HG03442 (cell line): ENCODE data around the gene TACC2.

Source experiments
- ATAC-seq: cut with Tn5 transposase; IDR thresholded peaks from one replicate; pipeline ENCODE4 v1.9.1; 2021; ENCODE audit warnings: mild to moderate bottlenecking, moderate library complexity; ENCODE audit not compliant: unreplicated experiment

TACC2 gene

GRCh38 chr10:122140941-122141623 lies 152.1 kb downstream of the TACC2 start:
- ATAC-seq = no peak

DNA sequence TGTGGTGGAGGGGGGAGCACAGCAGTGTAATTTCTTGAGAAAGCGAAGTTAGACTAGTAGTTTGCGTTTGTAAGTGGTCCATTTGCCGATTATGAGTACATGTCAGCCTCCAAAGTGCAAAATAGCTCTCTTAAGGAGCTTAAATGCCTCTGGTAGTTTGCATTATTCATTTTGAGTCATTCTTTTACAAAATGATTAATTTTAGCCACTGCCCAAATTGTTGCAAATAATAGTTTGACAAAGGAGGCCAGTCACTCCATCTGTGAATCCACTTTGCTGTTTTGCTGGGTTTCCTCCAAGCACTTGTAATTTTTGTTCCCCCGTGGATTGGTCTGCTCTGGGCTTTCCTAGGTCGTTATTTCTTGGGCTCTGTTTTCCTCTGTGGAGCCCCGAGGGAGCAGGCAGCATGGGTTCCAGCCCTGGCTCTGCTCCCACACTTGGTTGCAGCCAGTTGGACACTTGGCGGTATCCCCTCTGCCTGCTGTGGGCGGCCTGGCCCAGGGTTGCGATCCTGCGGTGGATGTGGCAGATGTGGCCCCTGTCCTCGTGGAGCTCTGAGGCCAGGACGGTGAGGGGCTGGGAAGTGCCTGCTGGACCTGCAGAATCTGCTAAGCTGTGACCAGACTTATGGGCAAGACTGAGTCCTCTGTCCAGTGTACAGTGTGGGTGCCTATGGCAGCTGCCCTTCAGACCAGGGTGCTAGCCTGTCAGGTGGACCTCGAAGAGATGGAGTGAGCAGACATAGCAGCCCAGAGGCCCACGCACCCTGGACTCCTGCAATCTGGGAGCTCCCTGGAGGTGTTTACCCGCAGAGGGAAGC lies 153.1 kb downstream of the TACC2 start:
- ATAC-seq = no peak

- ATAC-seq = no peak
Measured at GRCh38 chr10:122142641-122143237, 153.8 kb downstream of the TACC2 start.

DNA sequence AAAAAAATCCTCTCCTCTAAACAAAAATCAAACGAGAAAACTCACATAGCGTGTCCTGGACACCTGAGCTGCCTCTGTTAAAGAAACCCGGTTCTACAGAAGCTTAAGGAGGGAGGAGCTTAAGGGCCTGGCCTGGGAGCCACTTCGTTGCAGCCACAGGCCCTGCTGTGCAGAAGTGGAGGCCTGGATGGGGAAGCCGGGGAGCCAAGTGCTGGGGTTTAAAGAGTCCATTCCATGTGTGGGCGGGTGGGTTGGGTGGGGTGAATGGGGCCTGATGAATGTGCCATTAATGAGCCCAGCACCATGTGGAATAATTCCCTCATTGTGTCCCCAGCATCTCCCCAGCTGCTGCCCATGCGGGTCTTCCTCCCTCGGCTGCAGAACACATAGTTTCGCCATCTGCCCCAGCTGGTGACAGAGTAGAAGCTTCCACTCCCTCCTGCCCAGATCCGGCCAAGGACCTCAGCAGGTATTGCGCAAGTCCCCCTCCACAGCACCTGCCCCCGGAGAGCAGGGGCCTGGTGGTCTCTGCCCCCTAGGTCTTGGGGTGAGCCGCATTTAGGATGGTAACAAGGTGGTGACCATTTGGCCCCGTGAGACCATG lies 154.4 kb downstream of the TACC2 start:
- no peak for ATAC-seq

DNA sequence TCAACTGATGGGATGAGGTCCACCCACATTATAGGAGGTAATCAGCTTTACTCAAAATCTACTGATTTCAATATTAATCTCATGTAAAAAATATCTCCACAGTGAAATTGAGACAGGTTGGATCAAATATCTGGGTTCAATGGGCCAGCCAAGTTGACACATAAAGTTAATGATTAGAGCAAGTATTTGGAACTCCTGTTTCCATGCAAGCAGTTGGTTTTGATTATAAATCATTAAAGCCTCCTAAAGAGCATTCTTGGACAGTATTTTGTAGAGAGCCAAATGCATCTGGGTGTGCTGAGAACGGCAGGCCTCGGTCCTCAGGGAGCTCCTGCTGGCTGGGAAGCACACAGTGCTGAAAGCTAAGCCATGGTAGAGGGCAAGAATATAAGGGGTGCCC lies 155.2 kb downstream of the TACC2 start:
- no peak for ATAC-seq

GRCh38 chr10:122145113-122145512 lies 156.2 kb downstream of the TACC2 start:
- ATAC-seq = no peak

DNA sequence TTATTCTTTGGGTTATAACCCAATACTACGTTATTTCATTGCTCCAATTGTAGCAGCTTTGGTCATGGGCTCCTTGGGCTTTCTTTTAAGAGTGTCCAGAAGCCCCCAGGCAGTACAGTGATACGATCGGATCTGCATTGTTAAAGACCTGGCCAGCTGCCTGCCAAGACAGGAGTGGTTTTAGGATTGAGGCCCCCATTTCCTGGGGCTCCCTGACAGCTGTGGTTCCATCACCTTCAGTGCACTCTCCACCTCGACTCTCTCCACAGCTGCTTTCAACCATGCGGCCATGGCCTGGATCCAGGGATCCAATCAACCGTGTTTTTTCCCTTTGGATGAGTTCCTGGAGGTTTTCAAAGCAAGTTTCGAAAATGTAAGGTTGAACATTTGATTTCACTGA lies 158.7 kb downstream of the TACC2 start:
- ATAC-seq = no peak

DNA sequence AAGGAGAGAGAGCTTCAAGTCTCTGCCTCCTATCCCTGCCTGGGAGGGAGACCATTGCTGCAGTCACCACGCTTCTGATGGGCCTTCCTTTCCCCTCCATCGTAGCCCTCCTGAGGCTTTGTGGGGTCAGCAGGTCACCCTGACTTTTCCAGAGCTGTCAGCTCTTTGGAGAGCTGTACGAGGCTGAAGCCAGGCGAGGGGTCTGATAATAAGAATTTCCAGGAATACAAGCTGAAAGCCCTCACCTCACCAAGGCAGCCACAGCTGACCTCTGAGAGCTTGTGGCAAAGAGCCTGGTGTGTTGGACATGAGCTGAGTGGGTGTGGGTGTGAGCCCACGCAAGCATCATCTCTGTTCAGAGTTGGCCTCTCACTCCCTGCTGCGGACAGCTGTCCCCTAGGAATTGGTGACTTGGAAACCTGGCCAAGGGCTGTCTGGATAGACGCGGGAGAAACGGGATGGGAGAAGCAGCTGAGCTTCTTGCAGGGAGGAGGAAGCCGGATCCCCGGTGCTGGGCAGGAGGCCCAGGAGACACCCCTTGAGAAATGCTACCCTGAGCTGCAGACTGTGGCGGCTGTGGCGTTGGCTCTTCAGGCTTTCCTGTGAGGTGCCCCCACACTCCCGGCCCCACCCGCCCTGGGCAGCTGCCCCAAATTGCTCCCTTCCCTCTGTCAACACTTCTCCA lies 160.1 kb downstream of the TACC2 start:
- ATAC-seq = no peak

DNA sequence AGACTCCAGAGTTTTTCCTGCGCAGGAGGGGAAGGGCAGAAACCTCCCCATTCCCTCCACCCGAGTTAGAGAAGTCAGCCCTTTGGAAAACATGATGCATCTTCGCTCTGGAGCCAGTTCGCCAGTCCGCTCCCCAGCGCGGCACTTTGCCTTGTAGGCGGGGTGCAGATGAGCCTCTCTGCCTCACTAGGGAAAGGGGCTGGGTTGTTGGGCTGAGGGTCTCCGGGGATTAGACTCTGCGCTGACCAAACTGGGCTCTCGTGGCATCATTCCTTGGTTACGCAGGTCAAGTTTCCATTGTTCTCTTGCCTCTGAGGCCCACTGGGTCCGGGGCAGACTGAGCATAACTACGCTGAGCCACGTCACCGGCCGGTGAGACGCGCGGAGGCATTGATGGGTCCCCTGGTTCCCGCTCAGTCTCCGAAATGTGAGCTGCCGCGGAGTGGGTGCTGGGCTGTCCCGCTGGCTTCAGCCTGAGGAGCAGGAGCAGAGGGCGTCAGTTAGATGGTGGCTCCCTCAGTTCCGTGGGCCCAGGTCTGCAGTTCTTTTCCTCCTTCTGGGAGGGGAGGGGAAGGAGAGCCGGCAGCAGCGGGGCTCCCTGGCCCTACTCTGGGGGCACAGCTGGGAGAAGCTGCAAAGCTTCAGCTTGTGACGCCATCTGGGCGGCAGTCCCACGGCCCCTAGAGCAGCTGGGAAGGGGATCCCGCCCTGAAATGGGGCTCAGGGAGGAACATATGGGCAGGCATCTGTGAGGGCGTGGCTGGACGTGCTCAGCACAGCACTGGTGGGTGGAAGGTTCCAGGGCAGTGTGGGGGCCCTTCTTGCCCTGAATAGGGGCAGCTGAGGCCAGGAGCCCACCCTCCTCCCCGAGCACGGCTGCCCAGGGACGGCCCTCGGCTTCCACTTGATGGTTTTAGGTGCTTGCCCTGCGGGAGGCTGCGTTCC lies 160.9 kb downstream of the TACC2 start:
- ATAC-seq = no peak

GRCh38 chr10:122151121-122151694 lies 162.2 kb downstream of the TACC2 start:
- ATAC-seq = no peak

GRCh38 chr10:122152544-122152943 lies 163.6 kb downstream of the TACC2 start:
- no peak for ATAC-seq

DNA sequence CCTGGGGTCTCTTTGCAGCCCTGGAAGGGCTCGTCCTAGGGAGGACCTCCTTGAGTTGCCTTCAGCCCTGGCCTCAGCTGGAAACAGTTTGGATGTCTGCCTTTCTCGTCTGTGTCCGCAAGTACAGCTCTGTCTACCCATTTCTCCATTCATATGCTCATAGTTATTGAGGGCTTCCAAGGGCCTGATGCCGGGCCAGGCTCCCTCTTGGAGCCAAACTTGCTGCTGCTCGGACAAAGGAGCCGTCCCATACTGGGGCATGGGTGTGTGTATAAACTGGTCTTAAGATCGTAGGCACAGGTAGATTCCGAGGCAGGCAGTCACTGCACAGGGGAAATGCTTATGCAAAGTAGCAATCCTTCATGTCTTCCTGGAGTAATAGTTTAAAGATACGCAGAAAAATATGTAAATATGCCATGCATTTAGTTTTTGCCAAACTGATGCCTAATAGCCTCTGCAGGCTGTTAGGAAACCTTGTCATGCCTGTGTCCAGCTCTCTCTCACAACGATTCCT lies 165.1 kb downstream of the TACC2 start:
- ATAC-seq = no peak

DNA sequence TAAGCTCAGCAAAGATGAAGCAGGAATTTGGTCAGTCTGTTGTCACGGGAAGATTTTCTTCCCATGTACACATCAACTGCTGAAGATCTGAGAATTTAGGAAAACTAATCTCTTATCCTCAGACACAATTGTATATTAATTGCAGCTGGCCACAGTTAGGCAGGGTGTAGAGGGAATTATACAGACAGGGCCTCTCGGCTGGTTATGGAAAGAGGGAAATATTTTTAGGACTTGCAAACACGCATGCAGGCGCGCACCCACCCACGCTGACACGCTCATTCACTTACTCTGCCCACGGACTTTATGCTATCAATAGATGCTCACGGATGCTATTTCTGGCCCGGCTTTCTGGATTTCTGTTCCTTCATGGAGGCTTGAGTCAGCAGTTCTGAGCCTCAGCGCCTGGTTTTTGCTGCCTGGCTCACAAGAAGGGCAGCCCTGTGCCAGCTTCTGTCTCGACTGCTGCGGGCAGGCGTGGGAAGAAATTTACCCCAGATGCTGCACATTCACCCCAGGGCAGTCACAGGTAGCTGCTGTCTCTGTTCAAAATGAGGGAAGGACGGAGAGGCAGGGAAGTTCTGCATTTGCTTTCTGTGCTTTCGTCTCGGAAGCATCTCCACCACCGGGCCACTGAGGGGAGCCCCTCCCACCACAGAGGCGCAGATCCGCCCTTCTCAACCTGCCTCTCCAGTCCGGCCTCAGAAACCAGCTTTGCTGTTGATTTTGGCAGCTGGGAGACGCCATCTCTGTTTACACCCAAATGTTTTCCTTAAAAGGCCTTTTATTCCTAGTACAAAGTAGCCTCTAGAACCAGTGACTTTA lies 165.8 kb downstream of the TACC2 start:
- no peak for ATAC-seq

- ATAC-seq = no peak
Measured at GRCh38 chr10:122157451-122157850, 168.5 kb downstream of the TACC2 start.

- no peak for ATAC-seq
Measured at GRCh38 chr10:122158362-122158761, 169.4 kb downstream of the TACC2 start.

DNA sequence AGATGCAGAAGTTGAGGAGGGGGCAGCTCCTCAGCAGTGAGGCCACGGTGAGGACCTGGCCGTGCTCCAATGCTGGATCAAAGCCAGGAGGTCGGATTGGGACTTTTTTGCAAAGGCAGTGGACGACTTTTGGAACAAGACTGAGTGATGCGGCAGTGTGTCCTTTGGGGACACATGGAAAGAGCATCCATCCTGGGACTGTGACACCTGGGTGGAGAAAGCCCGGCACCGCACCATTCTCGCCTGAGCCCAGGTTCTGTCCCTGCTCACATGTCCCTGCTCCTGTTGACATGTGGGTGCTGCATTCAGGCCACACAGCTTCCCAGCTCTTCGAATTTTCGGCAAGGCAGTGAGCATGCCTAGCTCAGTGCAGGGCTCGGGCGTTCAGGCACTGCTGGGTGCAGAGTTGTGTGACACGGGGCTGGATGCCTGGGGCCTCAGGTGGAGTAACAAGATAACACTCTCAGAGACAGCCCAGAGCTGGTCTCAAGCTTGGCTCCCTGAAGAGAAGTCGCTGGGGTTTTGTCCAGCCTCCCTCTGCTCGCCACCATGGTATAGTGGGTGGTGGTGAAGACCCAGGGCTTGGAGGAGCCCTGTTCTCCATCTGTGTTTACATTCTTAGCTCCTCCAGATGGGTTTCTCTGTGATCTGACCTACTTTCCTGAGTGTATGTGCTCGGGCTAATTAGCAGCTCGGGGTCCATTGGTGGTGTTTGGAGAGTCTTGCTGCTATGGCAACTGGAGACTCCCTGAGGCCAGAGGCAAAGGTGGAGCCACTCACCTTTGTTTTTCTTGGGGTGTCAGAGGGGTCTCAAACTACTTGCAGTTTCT lies 170.4 kb downstream of the TACC2 start:
- ATAC-seq = no peak

GRCh38 chr10:122161795-122162194 lies 172.8 kb downstream of the TACC2 start:
- no peak for ATAC-seq
